Cardiac muscle cell (in vitro differentiated cells and primary cell): ENCODE data around the gene EIF2B4. TPM values are rescaled to one million over a fixed set of nuclear protein-coding genes. Genes with fewer than 3 reads are reported as not detected.

ENCODE experiments used
- DNase-seq, 2 donors: peaks; one replicate each; pipeline versions ENCODE4 v3.0.0 to v3.0.0-alpha.2; 2010 to 2017; ENCODE audit warnings: low read depth in 1 of 2, low spot score in 1 of 2
- H3K27ac ChIP-seq: fragments of 200-600 bp; sonication (generic); 2 replicates; pipeline ENCODE4 v1.5.1; 2016
- H3K27me3 ChIP-seq: fragments of 200-600 bp; sonication (generic); 2 replicates; pipeline ENCODE4 v1.6.0; 2016; ENCODE audit warnings: control low read depth
- H3K36me3 ChIP-seq: fragments of 200-600 bp; sonication (generic); 2 replicates; pipeline ENCODE4 v1.5.1; 2016; ENCODE audit warnings: control low read depth
- H3K4me1 ChIP-seq: fragments of 200-600 bp; sonication (generic); 2 replicates; pipeline ENCODE4 v1.8.1; 2017; ENCODE audit warnings: low read depth, mild to moderate bottlenecking, mixed run types
- H3K4me3 ChIP-seq: fragments of 200-600 bp; sonication (generic); 2 replicates; pipeline ENCODE4 v1.5.1; 2016; ENCODE audit warnings: mild to moderate bottlenecking
- H3K9me3 ChIP-seq: fragments of 200-600 bp; sonication (generic); 2 replicates; pipeline ENCODE4 v1.5.1; 2017; ENCODE audit warnings: low read depth, mild to moderate bottlenecking, control low read depth
- CTCF ChIP-seq: IDR thresholded peaks from 2 replicates; pipeline ENCODE4 v1.5.1; 2012; ENCODE audit warnings: low read depth, mild to moderate bottlenecking, low read length
- polyA plus RNA-seq: library from polyadenylated mRNA; unstranded; fragments of >200 nt; fragmentation: Nextera tagmentation; extraction: Ambion mirVana; gene quantifications from 2 replicates; pipeline ENCODE4 v1.2.1, GENCODE V29; 2016
- total RNA-seq: library from RNA; depleted of rRNA; stranded (reverse); fragments of >200 nt; gene quantifications from 2 replicates; pipeline ENCODE4 v1.2.3, GENCODE V29; 2016

Gene EIF2B4
- total and polyA plus RNA-seq, 2 experiments from 2014 or later, result 41.5 to 93.9 TPM

- Histone ChIP-seq H3K36me3 (no peaks in the 10 kb centered on the region), H3K27ac (no peak overlapping the region), H3K27me3 (no peaks in the 10 kb centered on the region), H3K4me1 (no peaks in the 10 kb centered on the region), H3K9me3 (no peaks in the 10 kb centered on the region), H3K4me3 (no peak overlapping the region)
- DNase-seq, result no peak
- TF ChIP-seq CTCF, result no peak
These were observed 18.1 kb downstream of the EIF2B4 start for GRCh38 chr2:27351802-27352598.

GRCh38 chr2:27350106-27350693 lies 19.9 kb downstream of the EIF2B4 start:
- no peaks in the 10 kb centered on the region for H3K9me3 ChIP-seq
- no peak overlapping the region for H3K4me3 ChIP-seq
- H3K4me1 ChIP-seq, result no peaks in the 10 kb centered on the region
- no peak overlapping the region for H3K27ac ChIP-seq
- no peak for TF ChIP-seq CTCF
- no peaks in the 10 kb centered on the region for H3K27me3 ChIP-seq
- H3K36me3 ChIP-seq, result no peaks in the 10 kb centered on the region
- DNase-seq, result no peak

DNA sequence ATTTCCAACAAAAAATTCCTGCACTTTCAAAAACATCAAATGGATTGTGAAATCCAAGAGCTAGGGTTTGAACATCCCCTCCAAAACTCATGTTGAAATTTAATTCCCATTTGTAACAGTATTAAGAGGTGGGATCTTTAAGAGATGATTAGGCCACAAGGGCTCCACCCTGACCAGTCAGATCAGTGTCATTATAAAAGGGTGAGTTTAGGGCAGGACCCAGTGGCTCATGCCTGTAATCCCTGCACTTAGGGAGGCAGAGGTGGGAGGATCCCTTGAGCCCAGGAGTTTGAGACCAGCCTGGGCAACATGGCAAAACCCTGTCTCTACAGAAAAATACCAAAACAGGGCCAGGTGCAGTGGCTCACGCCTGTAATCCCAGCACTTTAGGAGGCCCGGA lies 22.5 kb downstream of the EIF2B4 start:
- no peak overlapping the region for H3K4me3 ChIP-seq
- no peak for DNase-seq
- TF ChIP-seq CTCF, result no peak
- H3K36me3 ChIP-seq, result peaks cover 2% of the 10 kb centered on the region
- H3K9me3 ChIP-seq, result no peaks in the 10 kb centered on the region
- H3K27me3 ChIP-seq, result no peaks in the 10 kb centered on the region
- no peak overlapping the region for H3K27ac ChIP-seq
- H3K4me1 ChIP-seq, result no peaks in the 10 kb centered on the region

DNA sequence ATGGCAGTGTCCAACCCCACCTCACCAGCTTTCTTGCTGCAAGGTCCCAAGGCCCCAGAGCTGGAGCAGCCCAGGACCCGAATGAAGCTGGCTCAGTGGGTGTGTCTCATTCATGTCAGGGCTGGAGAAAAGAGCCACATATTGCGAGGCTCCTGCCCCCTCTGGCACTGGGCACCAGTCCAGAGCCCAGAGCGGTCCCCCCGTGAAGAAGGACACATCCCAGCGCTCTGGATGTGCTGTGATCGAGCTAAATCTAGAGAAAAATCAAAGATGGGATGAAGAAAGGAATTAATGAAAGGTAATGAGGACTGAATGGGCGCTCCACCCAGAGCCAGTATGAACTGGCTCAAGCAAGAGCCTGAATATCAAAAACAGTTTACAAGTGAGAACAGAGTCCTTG lies 34.0 kb downstream of the EIF2B4 start:
- Histone ChIP-seq H3K4me1 (no peaks in the 10 kb centered on the region), H3K27me3 (no peaks in the 10 kb centered on the region), H3K9me3 (no peaks in the 10 kb centered on the region), H3K27ac (no peak overlapping the region), H3K36me3 (peaks cover 51% of the 10 kb centered on the region), H3K4me3 (no peak overlapping the region)
- no peak for DNase-seq
- no peak for TF ChIP-seq CTCF

GRCh38 chr2:27335311-27335710 lies 34.8 kb downstream of the EIF2B4 start:
- TF ChIP-seq CTCF, result no peak
- Histone ChIP-seq H3K27me3 (no peaks in the 10 kb centered on the region), H3K4me3 (no peak overlapping the region), H3K4me1 (no peaks in the 10 kb centered on the region), H3K36me3 (peaks cover 45% of the 10 kb centered on the region), H3K9me3 (no peaks in the 10 kb centered on the region), H3K27ac (no peak overlapping the region)
- DNase-seq, result no peak
